Liver (tissue), 3 donors: ENCODE results near the gene CRISPLD2.

ENCODE experiments used
- EGR1 ChIP-seq, 2 donors: IDR thresholded peaks; 2 replicates each; pipeline ENCODE4 v1.6.1; 2016 to 2018; ENCODE audit warnings: antibody characterized with exemption in 2 of 2, low read depth in 2 of 2
- JUND ChIP-seq, 2 donors: IDR thresholded peaks; 2 replicates each; pipeline ENCODE4 v1.6.1; 2016; ENCODE audit warnings: antibody characterized with exemption in 2 of 2
- RAD21 ChIP-seq, 2 donors: IDR thresholded peaks; 2 replicates each; pipeline ENCODE4 v1.6.1; 2016; ENCODE audit warnings: antibody characterized with exemption in 2 of 2, mild to moderate bottlenecking in 2 of 2
- RXRA ChIP-seq, 2 donors: IDR thresholded peaks; 2 replicates each; pipeline ENCODE4 v1.6.1; 2017 to 2018; ENCODE audit warnings: antibody characterized with exemption in 2 of 2, mild to moderate bottlenecking in 1 of 2
- TAF1 ChIP-seq: conservative IDR thresholded peaks from 2 replicates; pipeline ENCODE4 v1.6.1; 2016; ENCODE audit warnings: antibody characterized with exemption, mild to moderate bottlenecking
- YY1 ChIP-seq: IDR thresholded peaks from 2 replicates; pipeline ENCODE4 v1.6.1; 2016; ENCODE audit warnings: antibody characterized with exemption, mild to moderate bottlenecking
- TF ChIP-seq, protein P1 (sequence below): fragments of 150-350 bp; IDR thresholded peaks from 2 replicates; pipeline ENCODE4 v1.5.1; 2017; ENCODE audit warnings: improper control_type of control experiment, low read depth, low read length; ENCODE audit not compliant: missing input control
- TF ChIP-seq, protein P2 (sequence below): IDR thresholded peaks from 2 replicates; pipeline ENCODE4 v1.6.1; 2016; ENCODE audit warnings: antibody characterized with exemption, mild to moderate bottlenecking
- TF ChIP-seq, protein P3 (sequence below): IDR thresholded peaks from 2 replicates; pipeline ENCODE4 v1.6.1; 2016; ENCODE audit warnings: antibody characterized with exemption
- donor health status: healthy.
- donor health status: healthy.

DNA sequence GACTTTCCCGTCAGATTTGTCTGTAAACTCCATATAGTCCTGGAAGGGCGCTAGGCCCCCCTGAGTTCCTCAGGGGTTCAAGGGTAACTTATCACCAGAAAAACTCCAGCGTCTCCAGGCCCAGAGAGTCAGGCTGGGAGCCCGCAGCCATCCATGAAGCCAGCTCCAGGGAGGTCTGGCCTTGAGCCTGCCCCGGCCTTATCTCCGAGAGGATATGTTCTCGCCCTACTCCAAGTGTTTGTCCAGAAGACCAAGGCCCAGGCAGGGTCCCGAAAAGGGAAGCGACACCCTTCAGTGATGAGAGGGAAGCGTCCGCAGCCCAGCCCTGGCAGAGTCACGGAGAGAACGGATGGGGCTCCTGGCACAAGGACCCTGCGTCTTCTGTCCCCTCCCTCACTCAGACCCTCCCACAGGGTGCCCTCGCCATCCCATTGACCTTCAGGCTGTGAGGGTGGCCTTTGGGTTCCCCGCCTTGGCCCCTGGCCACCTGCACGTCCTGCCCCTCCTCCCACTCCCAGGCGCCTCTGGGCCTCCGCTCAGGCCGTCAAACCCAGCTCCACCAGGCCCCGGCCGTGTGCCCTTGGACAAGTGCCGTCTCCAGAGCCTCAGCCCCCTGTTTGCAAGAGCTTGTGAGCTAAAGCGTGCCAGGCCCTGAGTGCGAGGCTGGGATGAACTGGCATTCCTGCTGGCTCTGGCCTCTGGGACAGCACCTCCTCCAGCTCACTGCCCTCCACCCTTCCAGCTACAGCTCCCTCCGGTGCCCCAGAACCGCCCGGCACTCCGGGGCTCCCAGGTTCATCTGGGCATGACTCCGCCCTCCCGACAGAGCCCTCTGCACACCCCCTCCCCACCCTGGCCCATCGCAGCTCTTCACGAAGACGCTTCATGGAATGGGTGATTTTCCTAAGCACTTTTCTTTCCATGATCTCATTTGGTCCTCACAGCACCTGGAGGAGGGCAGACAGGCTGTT lies 108.1 kb downstream of the CRISPLD2 start:
- TF ChIP-seq, protein P1, sequence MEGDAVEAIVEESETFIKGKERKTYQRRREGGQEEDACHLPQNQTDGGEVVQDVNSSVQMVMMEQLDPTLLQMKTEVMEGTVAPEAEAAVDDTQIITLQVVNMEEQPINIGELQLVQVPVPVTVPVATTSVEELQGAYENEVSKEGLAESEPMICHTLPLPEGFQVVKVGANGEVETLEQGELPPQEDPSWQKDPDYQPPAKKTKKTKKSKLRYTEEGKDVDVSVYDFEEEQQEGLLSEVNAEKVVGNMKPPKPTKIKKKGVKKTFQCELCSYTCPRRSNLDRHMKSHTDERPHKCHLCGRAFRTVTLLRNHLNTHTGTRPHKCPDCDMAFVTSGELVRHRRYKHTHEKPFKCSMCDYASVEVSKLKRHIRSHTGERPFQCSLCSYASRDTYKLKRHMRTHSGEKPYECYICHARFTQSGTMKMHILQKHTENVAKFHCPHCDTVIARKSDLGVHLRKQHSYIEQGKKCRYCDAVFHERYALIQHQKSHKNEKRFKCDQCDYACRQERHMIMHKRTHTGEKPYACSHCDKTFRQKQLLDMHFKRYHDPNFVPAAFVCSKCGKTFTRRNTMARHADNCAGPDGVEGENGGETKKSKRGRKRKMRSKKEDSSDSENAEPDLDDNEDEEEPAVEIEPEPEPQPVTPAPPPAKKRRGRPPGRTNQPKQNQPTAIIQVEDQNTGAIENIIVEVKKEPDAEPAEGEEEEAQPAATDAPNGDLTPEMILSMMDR: no peak
- TF ChIP-seq RAD21 (IDR thresholded peaks at IDR 0.05): no peak
- no peak for TF ChIP-seq TAF1
- TF ChIP-seq JUND (IDR thresholded peaks at IDR 0.05): no peak
- TF ChIP-seq EGR1 (IDR thresholded peaks at IDR 0.05; ENCODE audit: low read depth in 2 of 2): no peak
- TF ChIP-seq, protein P2, sequence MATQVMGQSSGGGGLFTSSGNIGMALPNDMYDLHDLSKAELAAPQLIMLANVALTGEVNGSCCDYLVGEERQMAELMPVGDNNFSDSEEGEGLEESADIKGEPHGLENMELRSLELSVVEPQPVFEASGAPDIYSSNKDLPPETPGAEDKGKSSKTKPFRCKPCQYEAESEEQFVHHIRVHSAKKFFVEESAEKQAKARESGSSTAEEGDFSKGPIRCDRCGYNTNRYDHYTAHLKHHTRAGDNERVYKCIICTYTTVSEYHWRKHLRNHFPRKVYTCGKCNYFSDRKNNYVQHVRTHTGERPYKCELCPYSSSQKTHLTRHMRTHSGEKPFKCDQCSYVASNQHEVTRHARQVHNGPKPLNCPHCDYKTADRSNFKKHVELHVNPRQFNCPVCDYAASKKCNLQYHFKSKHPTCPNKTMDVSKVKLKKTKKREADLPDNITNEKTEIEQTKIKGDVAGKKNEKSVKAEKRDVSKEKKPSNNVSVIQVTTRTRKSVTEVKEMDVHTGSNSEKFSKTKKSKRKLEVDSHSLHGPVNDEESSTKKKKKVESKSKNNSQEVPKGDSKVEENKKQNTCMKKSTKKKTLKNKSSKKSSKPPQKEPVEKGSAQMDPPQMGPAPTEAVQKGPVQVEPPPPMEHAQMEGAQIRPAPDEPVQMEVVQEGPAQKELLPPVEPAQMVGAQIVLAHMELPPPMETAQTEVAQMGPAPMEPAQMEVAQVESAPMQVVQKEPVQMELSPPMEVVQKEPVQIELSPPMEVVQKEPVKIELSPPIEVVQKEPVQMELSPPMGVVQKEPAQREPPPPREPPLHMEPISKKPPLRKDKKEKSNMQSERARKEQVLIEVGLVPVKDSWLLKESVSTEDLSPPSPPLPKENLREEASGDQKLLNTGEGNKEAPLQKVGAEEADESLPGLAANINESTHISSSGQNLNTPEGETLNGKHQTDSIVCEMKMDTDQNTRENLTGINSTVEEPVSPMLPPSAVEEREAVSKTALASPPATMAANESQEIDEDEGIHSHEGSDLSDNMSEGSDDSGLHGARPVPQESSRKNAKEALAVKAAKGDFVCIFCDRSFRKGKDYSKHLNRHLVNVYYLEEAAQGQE: no peak
- TF ChIP-seq YY1: no peak
- TF ChIP-seq RXRA (IDR thresholded peaks at IDR 0.05): no peak
- TF ChIP-seq, protein P3, sequence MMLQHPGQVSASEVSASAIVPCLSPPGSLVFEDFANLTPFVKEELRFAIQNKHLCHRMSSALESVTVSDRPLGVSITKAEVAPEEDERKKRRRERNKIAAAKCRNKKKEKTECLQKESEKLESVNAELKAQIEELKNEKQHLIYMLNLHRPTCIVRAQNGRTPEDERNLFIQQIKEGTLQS: no peak
